Stimulated activated memory B cell treated with anti-CD40 and anti-IgM and Interleukin-4, amounts not matched to agents 10 μg/mL and 1 μg/mL and 100 μg/mL, for 72 hours (primary cell): ENCODE results near the gene HTR7.

ENCODE experiments used
- ATAC-seq: fragments of 150-1000 bp; cut with Tn5 transposase; 2 replicates; pipeline ENCODE4 v1.10.0; 2021
- H3K27ac Mint-ChIP-seq: one replicate; pipeline ENCODE4 v1.8.0; 2022; ENCODE audit warnings: mild to moderate bottlenecking, mixed read lengths
- H3K27me3 Mint-ChIP-seq: one replicate; pipeline ENCODE4 v1.8.0; 2022; ENCODE audit warnings: mixed read lengths
- H3K36me3 Mint-ChIP-seq: one replicate; pipeline ENCODE4 v1.8.0; 2022; ENCODE audit warnings: mixed read lengths
- H3K4me1 Mint-ChIP-seq: one replicate; pipeline ENCODE4 v1.8.0; 2022; ENCODE audit warnings: mixed read lengths
- H3K4me3 Mint-ChIP-seq: one replicate; pipeline ENCODE4 v1.8.0; 2022; ENCODE audit warnings: mild to moderate bottlenecking, moderate library complexity, mixed read lengths
- H3K9me3 Mint-ChIP-seq: one replicate; pipeline ENCODE4 v1.8.0; 2022; ENCODE audit warnings: mixed read lengths

The HTR7 gene

GRCh38 chr10:90800232-90800796 lies 57.5 kb downstream of the HTR7 start:
- H3K27me3 Mint-ChIP-seq, result peaks cover 17% of the 10 kb centered on the region
- peaks cover 10% of the 10 kb centered on the region for H3K9me3 Mint-ChIP-seq
- ATAC-seq, result no peak
- no peaks in the 10 kb centered on the region for H3K4me1 Mint-ChIP-seq
- H3K4me3 Mint-ChIP-seq, result no peak overlapping the region
- H3K36me3 Mint-ChIP-seq, result peaks cover 5% of the 10 kb centered on the region
- no peak overlapping the region for H3K27ac Mint-ChIP-seq

GRCh38 chr10:90799172-90799571 lies 58.7 kb downstream of the HTR7 start:
- H3K27me3 Mint-ChIP-seq, result peaks cover 22% of the 10 kb centered on the region
- no peak overlapping the region for H3K4me3 Mint-ChIP-seq
- no peak for ATAC-seq
- H3K36me3 Mint-ChIP-seq, result peaks cover 5% of the 10 kb centered on the region
- no peaks in the 10 kb centered on the region for H3K4me1 Mint-ChIP-seq
- H3K9me3 Mint-ChIP-seq, result peaks cover 12% of the 10 kb centered on the region
- H3K27ac Mint-ChIP-seq, result no peak overlapping the region

- Mint-ChIP-seq H3K9me3 (peaks cover 12% of the 10 kb centered on the region), H3K27me3 (peaks cover 22% of the 10 kb centered on the region), H3K36me3 (peaks cover 5% of the 10 kb centered on the region), H3K27ac (no peak overlapping the region), H3K4me3 (no peak overlapping the region), H3K4me1 (no peaks in the 10 kb centered on the region)
- ATAC-seq, result no peak
These were observed 59.4 kb downstream of the HTR7 start for GRCh38 chr10:90798482-90798881.

- H3K4me3 Mint-ChIP-seq, result no peak overlapping the region
- no peak for ATAC-seq
- peaks cover 15% of the 10 kb centered on the region for H3K4me1 Mint-ChIP-seq
- H3K36me3 Mint-ChIP-seq, result peaks cover under 1% of the 10 kb centered on the region
- H3K27me3 Mint-ChIP-seq, result peaks cover 6% of the 10 kb centered on the region
- peaks cover 3% of the 10 kb centered on the region for H3K9me3 Mint-ChIP-seq
- H3K27ac Mint-ChIP-seq, result no peak overlapping the region
These were observed 67.4 kb downstream of the HTR7 start for GRCh38 chr10:90790422-90790821.

- no peak for ATAC-seq
- H3K27me3 Mint-ChIP-seq, result no peaks in the 10 kb centered on the region
- no peaks in the 10 kb centered on the region for H3K9me3 Mint-ChIP-seq
- no peak overlapping the region for H3K4me3 Mint-ChIP-seq
- H3K4me1 Mint-ChIP-seq, result peaks cover 15% of the 10 kb centered on the region
- no peak overlapping the region for H3K27ac Mint-ChIP-seq
- H3K36me3 Mint-ChIP-seq, result no peaks in the 10 kb centered on the region
These were observed 68.9 kb downstream of the HTR7 start for GRCh38 chr10:90788968-90789367.

GRCh38 chr10:90788199-90788491 lies 69.7 kb downstream of the HTR7 start:
- Mint-ChIP-seq H3K4me3 (no peak overlapping the region), H3K27ac (no peak overlapping the region), H3K36me3 (no peaks in the 10 kb centered on the region), H3K27me3 (no peaks in the 10 kb centered on the region), H3K9me3 (no peaks in the 10 kb centered on the region), H3K4me1 (peaks cover 15% of the 10 kb centered on the region)
- no peak for ATAC-seq

- H3K9me3 Mint-ChIP-seq, result no peaks in the 10 kb centered on the region
- peaks cover 15% of the 10 kb centered on the region for H3K4me1 Mint-ChIP-seq
- H3K27me3 Mint-ChIP-seq, result no peaks in the 10 kb centered on the region
- peak; percentile 34 for ATAC-seq
- H3K36me3 Mint-ChIP-seq, result no peaks in the 10 kb centered on the region
- no peak overlapping the region for H3K4me3 Mint-ChIP-seq
- H3K27ac Mint-ChIP-seq, result no peak overlapping the region
These were observed 70.2 kb downstream of the HTR7 start for GRCh38 chr10:90787393-90788198.

- Mint-ChIP-seq H3K9me3 (no peaks in the 10 kb centered on the region), H3K27me3 (no peaks in the 10 kb centered on the region), H3K27ac (no peak overlapping the region), H3K4me3 (no peak overlapping the region), H3K36me3 (no peaks in the 10 kb centered on the region), H3K4me1 (peaks cover 15% of the 10 kb centered on the region)
- no peak for ATAC-seq
These were observed 72.1 kb downstream of the HTR7 start for GRCh38 chr10:90785782-90786181.

- Mint-ChIP-seq H3K36me3 (no peaks in the 10 kb centered on the region), H3K4me3 (no peak overlapping the region), H3K27me3 (peaks cover 3% of the 10 kb centered on the region), H3K4me1 (peaks cover 15% of the 10 kb centered on the region), H3K9me3 (no peaks in the 10 kb centered on the region), H3K27ac (no peak overlapping the region)
- ATAC-seq, result no peak
These were observed 73.1 kb downstream of the HTR7 start for GRCh38 chr10:90784771-90785170.

GRCh38 chr10:90780488-90780887 lies 77.4 kb downstream of the HTR7 start:
- H3K4me3 Mint-ChIP-seq, result no peak overlapping the region
- no peaks in the 10 kb centered on the region for H3K4me1 Mint-ChIP-seq
- no peaks in the 10 kb centered on the region for H3K9me3 Mint-ChIP-seq
- ATAC-seq, result no peak
- no peak overlapping the region for H3K27ac Mint-ChIP-seq
- peaks cover 15% of the 10 kb centered on the region for H3K27me3 Mint-ChIP-seq
- no peaks in the 10 kb centered on the region for H3K36me3 Mint-ChIP-seq

- Mint-ChIP-seq H3K4me1 (no peaks in the 10 kb centered on the region), H3K27me3 (peaks cover 15% of the 10 kb centered on the region), H3K36me3 (no peaks in the 10 kb centered on the region), H3K4me3 (no peak overlapping the region), H3K9me3 (no peaks in the 10 kb centered on the region), H3K27ac (no peak overlapping the region)
- ATAC-seq, result no peak
These were observed 78.3 kb downstream of the HTR7 start for GRCh38 chr10:90779548-90779947.

GRCh38 chr10:90777621-90778020 lies 80.2 kb downstream of the HTR7 start:
- H3K36me3 Mint-ChIP-seq, result no peaks in the 10 kb centered on the region
- H3K27me3 Mint-ChIP-seq, result peaks cover 24% of the 10 kb centered on the region
- H3K27ac Mint-ChIP-seq, result no peak overlapping the region
- H3K4me3 Mint-ChIP-seq, result no peak overlapping the region
- no peaks in the 10 kb centered on the region for H3K4me1 Mint-ChIP-seq
- no peak for ATAC-seq
- H3K9me3 Mint-ChIP-seq, result no peaks in the 10 kb centered on the region

GRCh38 chr10:90775351-90776028 lies 82.3 kb downstream of the HTR7 start:
- Mint-ChIP-seq H3K4me3 (no peak overlapping the region), H3K9me3 (no peaks in the 10 kb centered on the region), H3K27ac (no peak overlapping the region), H3K4me1 (no peaks in the 10 kb centered on the region), H3K27me3 (peaks cover 24% of the 10 kb centered on the region), H3K36me3 (no peaks in the 10 kb centered on the region)
- peak; percentile 60 for ATAC-seq

- peak; percentile 50 for ATAC-seq
- Mint-ChIP-seq H3K4me3 (no peak overlapping the region), H3K27me3 (peaks cover 30% of the 10 kb centered on the region), H3K9me3 (peaks cover 6% of the 10 kb centered on the region), H3K4me1 (no peaks in the 10 kb centered on the region), H3K36me3 (no peaks in the 10 kb centered on the region), H3K27ac (no peak overlapping the region)
These were observed 87.6 kb downstream of the HTR7 start for GRCh38 chr10:90769946-90770841.
